IPS DF 6.9 (cell line): Measurements from ENCODE around the gene KCNMB1.

Source experiments
- DNase-seq: peaks from one replicate; pipeline ENCODE4 v3.0.0-alpha.2; 2013; ENCODE audit warnings: low read depth, low spot score
- H3K27ac ChIP-seq: one replicate; pipeline ENCODE4 v1.5.1; 2013; ENCODE audit warnings: low read length, control low read depth
- H3K27me3 ChIP-seq: 2 replicates; pipeline ENCODE4 v1.6.1; 2013; ENCODE audit warnings: mild to moderate bottlenecking, low read length; ENCODE audit not compliant: control insufficient read depth, insufficient read depth
- H3K36me3 ChIP-seq: 2 replicates; pipeline ENCODE4 v1.6.1; 2013; ENCODE audit warnings: low read length; ENCODE audit not compliant: control insufficient read depth, insufficient read depth
- H3K4me1 ChIP-seq: 2 replicates; pipeline ENCODE4 v1.6.1; 2013; ENCODE audit warnings: low read length; ENCODE audit not compliant: control insufficient read depth, insufficient read depth
- H3K4me3 ChIP-seq: 2 replicates; pipeline ENCODE4 v1.5.1; 2013; ENCODE audit warnings: mild to moderate bottlenecking, low read length
- H3K9me3 ChIP-seq: 2 replicates; pipeline ENCODE4 v1.6.1; 2013; ENCODE audit warnings: low read length, inconsistent platforms; ENCODE audit not compliant: control insufficient read depth, insufficient read depth
- WGBS: extraction: QIAGEN DNeasy Blood & Tissue Kit; methylation state at CpG from one replicate; pipeline ENCODE4 v1.1.7; 2013; ENCODE audit warnings: mixed read lengths, missing lambda C conversion rate; ENCODE audit not compliant: insufficient read length, insufficient coverage; 5-methylcytosine and 5-hydroxymethylcytosine counted together

The KCNMB1 gene

GRCh38 chr5:170427672-170428236 is 38.6 kb upstream of the KCNMB1 start:
- DNase-seq: no peak
- Histone ChIP-seq H3K27ac (no peak overlapping the region), H3K4me1 (no peaks in the 10 kb centered on the region), H3K9me3 (no peaks in the 10 kb centered on the region), H3K27me3 (no peaks in the 10 kb centered on the region), H3K36me3 (no peaks in the 10 kb centered on the region), H3K4me3 (no peak overlapping the region)
- WGBS: no CpG with 5 or more reads among the region's 4 CpGs

- Histone ChIP-seq H3K4me3 (no peak overlapping the region), H3K9me3 (no peaks in the 10 kb centered on the region), H3K4me1 (no peaks in the 10 kb centered on the region), H3K27me3 (no peaks in the 10 kb centered on the region), H3K27ac (no peak overlapping the region), H3K36me3 (no peaks in the 10 kb centered on the region)
- WGBS: no CpG with 5 or more reads among the region's 6 CpGs
- no peak for DNase-seq
These were observed 37.6 kb upstream of the KCNMB1 start for GRCh38 chr5:170426786-170427185.

GRCh38 chr5:170426149-170426767 is 37.1 kb upstream of the KCNMB1 start:
- H3K4me1 ChIP-seq: no peaks in the 10 kb centered on the region
- WGBS: no CpG with 5 or more reads among the region's 3 CpGs
- no peak overlapping the region for H3K27ac ChIP-seq
- no peaks in the 10 kb centered on the region for H3K27me3 ChIP-seq
- H3K9me3 ChIP-seq: no peaks in the 10 kb centered on the region
- no peak overlapping the region for H3K4me3 ChIP-seq
- DNase-seq: no peak
- no peaks in the 10 kb centered on the region for H3K36me3 ChIP-seq

- no peak for DNase-seq
- peaks cover 1% of the 10 kb centered on the region; the same call in 1 of the 2 replicates for H3K4me1 ChIP-seq
- no CpG with 5 or more reads among the region's 6 CpGs for WGBS
These were observed 36.6 kb upstream of the KCNMB1 start for GRCh38 chr5:170425731-170426130.

GRCh38 chr5:170424629-170425028 is 35.5 kb upstream of the KCNMB1 start:
- WGBS: no CpG with 5 or more reads among the region's 4 CpGs
- peaks cover 1% of the 10 kb centered on the region; the same call in 1 of the 2 replicates for H3K4me1 ChIP-seq
- H3K9me3 ChIP-seq: no peaks in the 10 kb centered on the region
- no peaks in the 10 kb centered on the region for H3K27me3 ChIP-seq
- DNase-seq: no peak
- no peak overlapping the region for H3K27ac ChIP-seq
- H3K4me3 ChIP-seq: no peak overlapping the region
- H3K36me3 ChIP-seq: no peaks in the 10 kb centered on the region

More at GRCh38 chr5:170425731-170426130, 36.6 kb upstream of the KCNMB1 start:
- Histone ChIP-seq H3K36me3 (no peaks in the 10 kb centered on the region), H3K9me3 (no peaks in the 10 kb centered on the region), H3K27me3 (no peaks in the 10 kb centered on the region), H3K27ac (no peak overlapping the region), H3K4me3 (no peak overlapping the region)

GRCh38 chr5:170423692-170424091 is 34.5 kb upstream of the KCNMB1 start:
- Histone ChIP-seq H3K9me3 (no peaks in the 10 kb centered on the region), H3K27me3 (no peaks in the 10 kb centered on the region), H3K4me1 (peaks cover 1% of the 10 kb centered on the region; the same call in 1 of the 2 replicates), H3K27ac (no peak overlapping the region), H3K36me3 (no peaks in the 10 kb centered on the region), H3K4me3 (no peak overlapping the region)
- no CpG with 5 or more reads among the region's 7 CpGs for WGBS
- no peak for DNase-seq

- Histone ChIP-seq H3K27ac (no peak overlapping the region), H3K36me3 (no peaks in the 10 kb centered on the region), H3K9me3 (no peaks in the 10 kb centered on the region), H3K4me3 (no peak overlapping the region), H3K27me3 (no peaks in the 10 kb centered on the region), H3K4me1 (peaks cover 1% of the 10 kb centered on the region; the same call in 1 of the 2 replicates)
- no peak for DNase-seq
- WGBS: no CpG with 5 or more reads among the region's 2 CpGs
These were observed 32.7 kb upstream of the KCNMB1 start for GRCh38 chr5:170421826-170422225.

GRCh38 chr5:170420806-170421412 is 31.7 kb upstream of the KCNMB1 start:
- no peak overlapping the region for H3K4me3 ChIP-seq
- H3K27me3 ChIP-seq: no peaks in the 10 kb centered on the region
- no peak overlapping the region for H3K27ac ChIP-seq
- peaks cover 1% of the 10 kb centered on the region; the same call in 1 of the 2 replicates for H3K4me1 ChIP-seq
- H3K36me3 ChIP-seq: no peaks in the 10 kb centered on the region
- peak; percentile 92 for DNase-seq
- no peaks in the 10 kb centered on the region for H3K9me3 ChIP-seq
- WGBS: no CpG with 5 or more reads among the region's 9 CpGs

GRCh38 chr5:170419643-170420042 is 30.5 kb upstream of the KCNMB1 start:
- no peak overlapping the region for H3K27ac ChIP-seq
- WGBS: no CpG with 5 or more reads among the region's 6 CpGs
- H3K4me3 ChIP-seq: no peak overlapping the region
- no peak for DNase-seq
- peaks cover 1% of the 10 kb centered on the region; the same call in 1 of the 2 replicates for H3K4me1 ChIP-seq
- no peaks in the 10 kb centered on the region for H3K36me3 ChIP-seq
- no peaks in the 10 kb centered on the region for H3K9me3 ChIP-seq
- no peaks in the 10 kb centered on the region for H3K27me3 ChIP-seq

GRCh38 chr5:170418736-170419135 is 29.6 kb upstream of the KCNMB1 start:
- Histone ChIP-seq H3K36me3 (no peaks in the 10 kb centered on the region), H3K27ac (no peak overlapping the region), H3K4me1 (peaks cover 1% of the 10 kb centered on the region; the same call in 1 of the 2 replicates), H3K27me3 (no peaks in the 10 kb centered on the region), H3K4me3 (no peak overlapping the region), H3K9me3 (no peaks in the 10 kb centered on the region)
- no peak for DNase-seq
- no CpG with 5 or more reads among the region's 8 CpGs for WGBS
